ENCODE results near the gene SLC7A10. TPM values are rescaled to one million over a fixed set of nuclear protein-coding genes. Genes with fewer than 3 reads are reported as not detected.
A peak's percentile ranks its signal among the peaks of the same experiment; 100 is the strongest.

SLC7A10 gene
- total RNA-seq, 1 experiment from 2014 or later, result not detected

GRCh38 chr19:33239223-33239975 lies 13.7 kb upstream of the SLC7A10 start:
- H3K9me3 ChIP-seq (replicated peaks), result no peaks in the 10 kb centered on the region
- no peak overlapping the region for H3K4me3 ChIP-seq
- H3K27ac ChIP-seq, result no peak overlapping the region
- no peaks in the 10 kb centered on the region for H3K4me1 ChIP-seq (replicated peaks)
- no peak for DNase-seq (ENCODE audit: low read depth in 1 of 2, low spot score in 2 of 2)
- no peaks in the 10 kb centered on the region for H3K36me3 ChIP-seq
- H3K27me3 ChIP-seq (replicated peaks), result no peaks in the 10 kb centered on the region; the same call in 1 of the 2 replicates

- H3K4me1 ChIP-seq (replicated peaks), result no peaks in the 10 kb centered on the region
- no peaks in the 10 kb centered on the region; the same call in 1 of the 2 replicates for H3K27me3 ChIP-seq (replicated peaks)
- H3K27ac ChIP-seq, result no peak overlapping the region
- H3K4me3 ChIP-seq, result no peak overlapping the region
- no peak for DNase-seq (ENCODE audit: low read depth in 1 of 2, low spot score in 2 of 2)
- no peaks in the 10 kb centered on the region for H3K9me3 ChIP-seq (replicated peaks)
- H3K36me3 ChIP-seq, result no peaks in the 10 kb centered on the region
Measured at GRCh38 chr19:33238481-33239149, 13.0 kb upstream of the SLC7A10 start.

DNA sequence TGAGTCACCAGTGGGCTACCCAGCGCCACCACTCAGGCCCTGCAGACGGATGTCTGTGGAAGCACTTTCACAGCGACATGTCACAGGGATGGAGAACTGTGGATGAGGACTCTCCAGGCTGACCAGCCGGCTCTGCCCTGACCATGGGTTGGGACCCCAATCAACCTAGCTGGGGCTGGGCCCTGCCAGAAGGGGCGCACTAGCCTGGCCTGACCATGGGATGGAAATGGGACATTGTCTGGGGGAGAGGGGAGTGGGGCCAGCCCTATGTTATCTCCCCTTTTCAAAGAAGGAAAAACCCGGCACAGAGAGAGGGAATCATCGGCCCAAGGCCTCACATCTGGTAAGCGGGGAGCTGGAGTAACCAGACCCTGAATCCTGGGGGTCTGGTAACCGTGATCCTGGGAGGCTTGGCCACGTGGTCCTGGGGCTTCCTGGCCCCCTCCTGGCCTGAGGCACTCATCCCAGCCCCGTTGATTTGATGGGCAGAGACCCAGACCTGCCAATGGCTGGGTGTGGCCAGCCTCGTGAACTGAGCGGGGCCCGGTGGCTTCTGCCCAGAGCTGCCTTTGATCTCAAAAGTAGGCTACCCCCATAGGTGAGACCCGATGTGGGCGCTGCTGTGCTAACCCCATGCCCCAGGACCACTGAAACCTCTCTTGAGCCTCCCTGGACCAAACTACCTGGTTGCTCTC lies 11.2 kb upstream of the SLC7A10 start:
- H3K4me3 ChIP-seq, result no peak overlapping the region
- H3K27me3 ChIP-seq (replicated peaks), result no peaks in the 10 kb centered on the region
- no peak for DNase-seq (ENCODE audit: low read depth in 1 of 2, low spot score in 2 of 2)
- no peaks in the 10 kb centered on the region for H3K36me3 ChIP-seq
- no peak overlapping the region for H3K27ac ChIP-seq
- H3K9me3 ChIP-seq (replicated peaks), result no peaks in the 10 kb centered on the region
- H3K4me1 ChIP-seq (replicated peaks), result no peaks in the 10 kb centered on the region

DNA sequence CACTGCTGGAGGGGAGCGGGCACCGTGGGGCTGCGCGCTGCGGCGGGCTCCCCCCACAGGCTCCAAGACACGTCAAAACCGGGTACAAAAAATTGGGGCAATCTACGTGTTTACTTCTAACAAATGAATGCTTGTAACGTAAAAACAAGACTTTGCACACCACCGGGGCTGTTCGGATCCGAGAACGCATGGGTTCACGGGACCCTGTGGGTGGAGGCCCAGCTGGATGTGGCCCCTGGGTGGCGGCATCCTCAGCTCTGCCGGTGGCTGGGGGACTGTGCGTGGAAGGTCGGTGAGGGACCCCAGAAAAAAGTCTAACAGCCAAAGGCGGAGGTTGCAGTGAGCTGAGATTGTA lies 10.3 kb upstream of the SLC7A10 start:
- Histone ChIP-seq H3K27ac (no peak overlapping the region), H3K9me3 (replicated peaks) (no peaks in the 10 kb centered on the region), H3K36me3 (no peaks in the 10 kb centered on the region), H3K4me3 (no peak overlapping the region), H3K27me3 (replicated peaks) (no peaks in the 10 kb centered on the region), H3K4me1 (replicated peaks) (no peaks in the 10 kb centered on the region)
- no peak for DNase-seq (ENCODE audit: low read depth in 1 of 2, low spot score in 2 of 2)

- Histone ChIP-seq H3K27ac (no peak overlapping the region), H3K4me1 (replicated peaks) (no peaks in the 10 kb centered on the region), H3K9me3 (replicated peaks) (no peaks in the 10 kb centered on the region), H3K27me3 (replicated peaks) (no peaks in the 10 kb centered on the region), H3K4me3 (no peak overlapping the region), H3K36me3 (no peaks in the 10 kb centered on the region)
- DNase-seq (ENCODE audit: low read depth in 1 of 2, low spot score in 2 of 2), result peak; percentile 57 to 83
Measured at GRCh38 chr19:33235269-33235995, 9.8 kb upstream of the SLC7A10 start.

- Histone ChIP-seq H3K27me3 (replicated peaks) (no peaks in the 10 kb centered on the region), H3K4me3 (no peak overlapping the region), H3K4me1 (replicated peaks) (no peaks in the 10 kb centered on the region), H3K36me3 (no peaks in the 10 kb centered on the region), H3K9me3 (replicated peaks) (no peaks in the 10 kb centered on the region), H3K27ac (no peak overlapping the region)
- DNase-seq (ENCODE audit: low read depth in 1 of 2, low spot score in 2 of 2), result no peak
Measured at GRCh38 chr19:33234736-33235135, 9.1 kb upstream of the SLC7A10 start.

DNA sequence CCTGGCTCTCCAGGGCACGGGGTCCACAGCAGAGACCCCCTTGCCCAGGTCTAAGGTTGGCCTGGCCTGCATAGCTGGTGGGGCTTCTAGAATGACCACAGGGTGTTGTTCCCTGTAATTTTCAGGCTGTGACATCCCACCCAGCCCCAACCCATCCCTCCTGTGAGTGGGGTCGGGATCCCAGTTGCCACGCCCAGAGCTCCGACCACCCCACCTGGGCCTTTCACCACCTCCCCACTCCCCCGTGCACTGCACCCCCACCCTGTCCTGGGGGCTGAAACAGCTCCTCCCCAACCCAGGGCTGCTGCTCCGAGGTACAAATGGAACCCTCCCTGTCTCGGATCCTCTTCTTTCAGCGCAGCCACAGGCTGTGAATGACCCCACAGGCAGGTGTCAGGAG lies 8.4 kb upstream of the SLC7A10 start:
- no peaks in the 10 kb centered on the region for H3K36me3 ChIP-seq
- no peaks in the 10 kb centered on the region for H3K9me3 ChIP-seq (replicated peaks)
- H3K27me3 ChIP-seq (replicated peaks), result no peaks in the 10 kb centered on the region
- no peak overlapping the region for H3K27ac ChIP-seq
- no peak for DNase-seq (ENCODE audit: low read depth in 1 of 2, low spot score in 2 of 2)
- H3K4me1 ChIP-seq (replicated peaks), result no peaks in the 10 kb centered on the region
- H3K4me3 ChIP-seq, result no peak overlapping the region

GRCh38 chr19:33233056-33233873 lies 7.6 kb upstream of the SLC7A10 start:
- Histone ChIP-seq H3K36me3 (no peaks in the 10 kb centered on the region), H3K4me3 (no peak overlapping the region), H3K9me3 (replicated peaks) (0 out of 2 replicates have a peak, but pooled peaks cover 5% of the 10 kb centered on the region), H3K4me1 (replicated peaks) (no peaks in the 10 kb centered on the region), H3K27ac (no peak overlapping the region), H3K27me3 (replicated peaks) (peaks cover 2% of the 10 kb centered on the region; the same call in 1 of the 2 replicates)
- no peak for DNase-seq (ENCODE audit: low read depth in 1 of 2, low spot score in 2 of 2)

GRCh38 chr19:33232656-33233055 lies 7.0 kb upstream of the SLC7A10 start:
- peaks cover 8% of the 10 kb centered on the region for H3K27me3 ChIP-seq (replicated peaks)
- H3K27ac ChIP-seq, result no peak overlapping the region
- no peaks in the 10 kb centered on the region for H3K4me1 ChIP-seq (replicated peaks)
- peaks cover 9% of the 10 kb centered on the region for H3K9me3 ChIP-seq (replicated peaks)
- no peak for DNase-seq (ENCODE audit: low read depth in 1 of 2, low spot score in 2 of 2)
- H3K4me3 ChIP-seq, result no peak overlapping the region
- no peaks in the 10 kb centered on the region for H3K36me3 ChIP-seq

DNA sequence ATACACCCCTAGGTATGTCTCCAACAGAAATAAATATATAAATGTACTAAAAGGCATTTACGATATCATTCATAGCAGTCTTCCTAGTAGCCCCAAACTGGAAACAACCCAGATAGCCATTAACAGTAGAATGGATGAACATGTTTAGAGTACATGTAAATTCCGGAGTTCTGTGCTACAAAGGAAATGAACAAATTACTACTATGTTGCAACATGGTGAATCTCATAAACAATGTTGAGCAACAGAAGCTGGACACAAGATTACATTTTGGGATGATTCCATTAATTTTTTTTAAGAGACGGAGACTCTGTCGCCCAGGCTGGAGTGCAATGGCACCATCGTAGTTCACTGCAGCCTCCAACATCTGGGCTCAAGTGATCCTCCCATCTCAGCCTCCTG lies 5.9 kb upstream of the SLC7A10 start:
- H3K9me3 ChIP-seq (replicated peaks), result peaks cover 17% of the 10 kb centered on the region
- H3K27ac ChIP-seq, result no peak overlapping the region
- no peak overlapping the region for H3K4me3 ChIP-seq
- peaks cover 17% of the 10 kb centered on the region for H3K27me3 ChIP-seq (replicated peaks)
- DNase-seq (ENCODE audit: low read depth in 1 of 2, low spot score in 2 of 2), result no peak
- no peaks in the 10 kb centered on the region for H3K36me3 ChIP-seq
- peaks cover 1% of the 10 kb centered on the region; the same call in 1 of the 2 replicates for H3K4me1 ChIP-seq (replicated peaks)

- H3K27me3 ChIP-seq (replicated peaks), result peaks cover 33% of the 10 kb centered on the region
Measured at GRCh38 chr19:33229962-33230361, 4.3 kb upstream of the SLC7A10 start.

GRCh38 chr19:33227870-33228599 lies 2.4 kb upstream of the SLC7A10 start:
- no peak overlapping the region for H3K27ac ChIP-seq
- DNase-seq (ENCODE audit: low read depth in 1 of 2, low spot score in 2 of 2), result no peak
- H3K36me3 ChIP-seq, result no peaks in the 10 kb centered on the region
- peaks cover 4% of the 10 kb centered on the region; the same call in 1 of the 2 replicates for H3K4me1 ChIP-seq (replicated peaks)
- H3K27me3 ChIP-seq (replicated peaks), result peaks cover 43% of the 10 kb centered on the region
- no peak overlapping the region for H3K4me3 ChIP-seq
- peaks cover 21% of the 10 kb centered on the region for H3K9me3 ChIP-seq (replicated peaks)

More at GRCh38 chr19:33229962-33230361, 4.3 kb upstream of the SLC7A10 start:
- Histone ChIP-seq H3K27ac (no peak overlapping the region), H3K36me3 (no peaks in the 10 kb centered on the region), H3K4me1 (replicated peaks) (peaks cover 4% of the 10 kb centered on the region; the same call in 1 of the 2 replicates), H3K9me3 (replicated peaks) (peaks cover 21% of the 10 kb centered on the region), H3K4me3 (no peak overlapping the region)
- DNase-seq (ENCODE audit: low read depth in 1 of 2, low spot score in 2 of 2), result no peak

Measured in SJSA1 (cell line).